Ishikawa (cell line): ENCODE measurements around the gene FBXO48.

ENCODE experiments used
- FOXM1 ChIP-seq: IDR thresholded peaks from 2 replicates; pipeline ENCODE4 v1.6.1; 2012; ENCODE audit warnings: low read depth, borderline replicate concordance
- TAF1 ChIP-seq: IDR thresholded peaks from 2 replicates; pipeline ENCODE4 v1.6.1; 2012; ENCODE audit warnings: low read depth, mild to moderate bottlenecking
- TF ChIP-seq, protein P1 (sequence below): IDR thresholded peaks from 2 replicates; pipeline ENCODE4 v1.6.1; 2012; ENCODE audit warnings: low read depth, mild to moderate bottlenecking

DNA sequence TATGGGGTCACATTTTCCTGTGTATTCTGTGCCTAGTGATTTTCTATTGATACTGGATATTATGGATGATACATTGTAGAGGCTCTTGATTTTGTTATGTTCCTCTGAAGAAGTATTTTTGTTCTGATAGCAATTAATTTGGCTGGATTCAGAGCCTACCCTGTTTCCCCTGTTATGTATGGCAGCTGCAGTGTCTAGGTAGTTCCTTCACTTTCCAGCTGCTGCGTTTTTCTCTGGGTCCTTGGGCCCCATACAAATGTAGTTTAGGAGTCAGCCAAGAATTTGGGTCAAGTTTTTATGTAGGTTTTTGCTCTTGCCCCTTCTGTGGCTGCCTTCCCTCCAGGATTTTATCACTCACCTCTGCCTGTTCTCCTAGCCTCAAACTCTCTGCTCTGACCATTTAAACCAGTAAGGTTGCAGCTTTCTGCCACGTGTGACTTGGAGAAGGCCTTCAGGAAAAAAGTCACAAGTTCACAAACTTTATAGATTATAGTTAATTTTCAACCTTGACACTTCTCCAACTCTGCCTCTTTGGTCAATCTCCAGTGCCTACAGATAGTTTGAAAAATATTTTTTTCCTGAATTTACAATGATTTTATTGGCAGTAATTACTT is 47.3 kb upstream of the FBXO48 start:
- TF ChIP-seq FOXM1 (no peak), TAF1 (no peak)
- TF ChIP-seq, protein P1, sequence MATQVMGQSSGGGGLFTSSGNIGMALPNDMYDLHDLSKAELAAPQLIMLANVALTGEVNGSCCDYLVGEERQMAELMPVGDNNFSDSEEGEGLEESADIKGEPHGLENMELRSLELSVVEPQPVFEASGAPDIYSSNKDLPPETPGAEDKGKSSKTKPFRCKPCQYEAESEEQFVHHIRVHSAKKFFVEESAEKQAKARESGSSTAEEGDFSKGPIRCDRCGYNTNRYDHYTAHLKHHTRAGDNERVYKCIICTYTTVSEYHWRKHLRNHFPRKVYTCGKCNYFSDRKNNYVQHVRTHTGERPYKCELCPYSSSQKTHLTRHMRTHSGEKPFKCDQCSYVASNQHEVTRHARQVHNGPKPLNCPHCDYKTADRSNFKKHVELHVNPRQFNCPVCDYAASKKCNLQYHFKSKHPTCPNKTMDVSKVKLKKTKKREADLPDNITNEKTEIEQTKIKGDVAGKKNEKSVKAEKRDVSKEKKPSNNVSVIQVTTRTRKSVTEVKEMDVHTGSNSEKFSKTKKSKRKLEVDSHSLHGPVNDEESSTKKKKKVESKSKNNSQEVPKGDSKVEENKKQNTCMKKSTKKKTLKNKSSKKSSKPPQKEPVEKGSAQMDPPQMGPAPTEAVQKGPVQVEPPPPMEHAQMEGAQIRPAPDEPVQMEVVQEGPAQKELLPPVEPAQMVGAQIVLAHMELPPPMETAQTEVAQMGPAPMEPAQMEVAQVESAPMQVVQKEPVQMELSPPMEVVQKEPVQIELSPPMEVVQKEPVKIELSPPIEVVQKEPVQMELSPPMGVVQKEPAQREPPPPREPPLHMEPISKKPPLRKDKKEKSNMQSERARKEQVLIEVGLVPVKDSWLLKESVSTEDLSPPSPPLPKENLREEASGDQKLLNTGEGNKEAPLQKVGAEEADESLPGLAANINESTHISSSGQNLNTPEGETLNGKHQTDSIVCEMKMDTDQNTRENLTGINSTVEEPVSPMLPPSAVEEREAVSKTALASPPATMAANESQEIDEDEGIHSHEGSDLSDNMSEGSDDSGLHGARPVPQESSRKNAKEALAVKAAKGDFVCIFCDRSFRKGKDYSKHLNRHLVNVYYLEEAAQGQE = no peak
